Measurements from ENCODE around the gene SIM2.

Gene SIM2

GRCh38 chr21:36689324-36689723 lies 9.6 kb upstream of the SIM2 start:
- DNase-seq = no peak

GRCh38 chr21:36690628-36691554 lies 8.0 kb upstream of the SIM2 start:
- no peak for DNase-seq

GRCh38 chr21:36691555-36692041 lies 7.3 kb upstream of the SIM2 start:
- peak; percentile 2 to 37 for DNase-seq

GRCh38 chr21:36692114-36692834 lies 6.6 kb upstream of the SIM2 start:
- DNase-seq = no peak

- no peak for DNase-seq
Measured at GRCh38 chr21:36692835-36693488, 6.0 kb upstream of the SIM2 start.

GRCh38 chr21:36693489-36694030 lies 5.4 kb upstream of the SIM2 start:
- no peak for DNase-seq

- DNase-seq = no peak
Measured at GRCh38 chr21:36694031-36694515, 4.8 kb upstream of the SIM2 start.

- DNase-seq = no peak
Measured at GRCh38 chr21:36694593-36695282, 4.2 kb upstream of the SIM2 start.

- DNase-seq = no peak
Measured at GRCh38 chr21:36695283-36695634, 3.7 kb upstream of the SIM2 start.

- DNase-seq = no peak
Measured at GRCh38 chr21:36695671-36696389, 3.1 kb upstream of the SIM2 start.

- no peak for DNase-seq
Measured at GRCh38 chr21:36696390-36697059, 2.4 kb upstream of the SIM2 start.

GRCh38 chr21:36697060-36697850 lies 1.7 kb upstream of the SIM2 start:
- no peak for DNase-seq

GRCh38 chr21:36697851-36698384 lies 997 bp upstream of the SIM2 start:
- DNase-seq = no peak

- DNase-seq = no peak
Measured at GRCh38 chr21:36698385-36698980, 432 bp upstream of the SIM2 start.

- no peak for DNase-seq
Measured at GRCh38 chr21:36699546-36700294, 805 bp downstream of the SIM2 start.

- DNase-seq = no peak
Measured at GRCh38 chr21:36700295-36700970, 1.5 kb downstream of the SIM2 start.

GRCh38 chr21:36700971-36701755 lies 2.2 kb downstream of the SIM2 start:
- no peak for DNase-seq
